GM06990 (cell line): ENCODE data around the gene CA4.
A peak's percentile ranks its signal among the peaks of the same experiment; 100 is the strongest.
"Not testable (repeated sequence)": the region's sequence is repeated elsewhere in the genome, so short reads cannot be mapped to it uniquely, and the experiment has no call there.

ENCODE experiments used
- DNase-seq: peaks from one replicate; pipeline ENCODE4 v3.0.0-alpha.2; 2011; ENCODE audit not compliant: insufficient read length; ENCODE audit errors: extremely low read depth
- H3K27me3 ChIP-seq: replicated peaks from 2 replicates; pipeline ENCODE4 v1.6.0; 2011; ENCODE audit warnings: low read length; ENCODE audit not compliant: control insufficient read depth, insufficient read depth
- H3K36me3 ChIP-seq: 2 replicates; pipeline ENCODE4 v1.5.1; 2011; ENCODE audit warnings: low read length; ENCODE audit not compliant: control insufficient read depth, insufficient read depth
- H3K4me3 ChIP-seq: replicated peaks from 2 replicates; pipeline ENCODE4 v1.5.1; 2011; ENCODE audit warnings: low read depth, mild to moderate bottlenecking, control low read depth, low read length
- CTCF ChIP-seq: IDR thresholded peaks from 2 replicates; pipeline ENCODE4 v1.5.1; 2011; ENCODE audit warnings: low read length, control low read depth, mild to moderate bottlenecking, inconsistent platforms; ENCODE audit not compliant: insufficient read depth, poor library complexity, severe bottlenecking

Gene CA4

DNA sequence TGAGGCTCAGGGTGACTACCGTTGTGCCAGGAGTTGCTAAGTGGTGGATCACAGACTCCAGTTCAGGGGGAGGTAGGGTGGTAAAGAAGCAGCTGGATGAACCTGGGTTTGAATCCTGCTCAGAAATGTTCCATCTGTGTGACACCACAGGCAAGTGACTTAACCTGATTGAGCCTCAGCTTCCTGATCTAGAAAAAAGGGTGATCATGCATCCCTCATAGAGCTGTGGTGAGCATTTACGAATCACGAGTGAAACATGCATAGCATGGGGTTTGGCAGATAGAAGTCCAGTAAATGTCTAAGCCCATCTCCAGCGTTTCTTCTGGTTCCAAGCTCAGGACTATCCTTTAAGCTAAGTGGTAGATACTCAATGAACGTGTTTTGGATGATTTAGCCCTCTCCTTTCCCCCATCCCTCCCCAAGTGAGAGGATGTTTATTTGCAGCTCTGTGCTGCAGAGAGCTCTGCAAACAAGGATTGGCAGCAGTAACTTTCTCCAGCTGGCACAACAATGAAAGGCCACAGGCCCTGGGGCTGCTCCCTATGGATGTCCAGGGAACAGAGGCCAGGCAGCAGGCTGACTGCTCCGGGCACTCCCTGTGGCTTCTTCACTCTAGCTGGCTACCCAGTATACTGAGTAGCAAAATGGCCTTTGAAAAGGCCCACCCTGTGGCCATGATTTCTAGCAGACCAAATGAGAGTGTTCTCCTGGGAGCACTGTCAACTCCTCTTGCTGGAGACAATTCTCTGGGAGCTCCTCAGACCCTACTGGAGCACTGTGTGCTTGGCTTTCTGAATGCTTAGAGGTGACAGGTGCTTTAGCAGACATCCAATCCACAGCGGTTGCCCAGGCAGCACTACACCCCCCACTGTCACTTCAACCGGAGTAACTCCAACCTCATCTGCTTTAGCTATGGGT lies 21.3 kb downstream of the CA4 start:
- no peak for TF ChIP-seq CTCF
- H3K36me3 ChIP-seq: no peaks in the 10 kb centered on the region
- no peak for DNase-seq
- no peaks in the 10 kb centered on the region for H3K27me3 ChIP-seq
- no peak overlapping the region for H3K4me3 ChIP-seq

DNA sequence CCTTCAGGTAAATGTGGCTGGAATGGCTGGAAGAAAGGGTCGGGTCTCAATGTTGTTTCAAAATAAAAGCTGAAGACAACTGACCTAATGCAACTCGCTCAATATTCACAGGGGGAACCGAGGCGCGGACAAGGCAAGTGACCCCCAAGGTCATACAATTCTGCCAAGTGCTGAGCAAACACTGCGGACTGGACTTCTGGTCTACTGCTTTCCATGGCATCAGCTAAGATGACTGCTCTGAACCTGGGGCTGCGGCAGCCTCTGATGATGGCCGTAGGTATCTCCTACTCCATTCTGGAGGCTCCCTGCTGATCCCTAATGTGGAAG lies 21.9 kb downstream of the CA4 start:
- no peak overlapping the region for H3K4me3 ChIP-seq
- no peaks in the 10 kb centered on the region for H3K36me3 ChIP-seq
- no peak for DNase-seq
- no peaks in the 10 kb centered on the region for H3K27me3 ChIP-seq
- no peak for TF ChIP-seq CTCF

DNA sequence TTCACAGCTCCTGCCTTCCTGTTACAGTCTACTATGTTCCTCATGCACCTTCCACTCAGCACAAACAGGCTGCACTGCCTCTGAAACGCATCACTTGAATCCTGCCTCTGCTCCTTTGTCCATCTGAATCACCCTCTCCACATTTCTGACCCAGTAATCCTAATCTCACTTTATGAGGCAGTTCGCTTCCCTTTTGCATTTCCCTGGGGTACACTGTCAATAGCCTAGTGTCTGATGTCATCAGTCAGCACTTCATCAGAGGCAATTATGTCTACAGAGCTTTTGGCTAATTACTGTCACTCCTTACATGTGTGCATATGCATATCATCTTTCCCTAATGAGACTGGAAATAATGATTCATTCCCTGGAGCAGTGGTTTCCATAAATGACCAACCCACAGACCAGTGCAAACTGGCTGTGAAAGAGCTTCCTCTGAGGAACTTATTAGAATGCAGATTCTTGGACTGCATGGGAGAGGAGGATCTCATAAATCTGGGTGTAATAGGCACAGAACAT lies 23.6 kb downstream of the CA4 start:
- no peaks in the 10 kb centered on the region for H3K36me3 ChIP-seq
- no peak for DNase-seq
- no peaks in the 10 kb centered on the region for H3K27me3 ChIP-seq
- TF ChIP-seq CTCF: no peak
- H3K4me3 ChIP-seq: no peak overlapping the region

- no peaks in the 10 kb centered on the region for H3K27me3 ChIP-seq
- no peaks in the 10 kb centered on the region for H3K36me3 ChIP-seq
- no peak for DNase-seq
- H3K4me3 ChIP-seq: no peak overlapping the region
- TF ChIP-seq CTCF: no peak
Observed at GRCh38 chr17:60174035-60174434, 24.3 kb downstream of the CA4 start.

- H3K27me3 ChIP-seq, H3K36me3 ChIP-seq, DNase-seq, H3K4me3 ChIP-seq: not testable (repeated sequence)
- peak; percentile 24 for TF ChIP-seq CTCF
Observed at GRCh38 chr17:60174767-60175166, 25.0 kb downstream of the CA4 start.

- H3K36me3 ChIP-seq, H3K4me3 ChIP-seq, DNase-seq, H3K27me3 ChIP-seq: not testable (repeated sequence)
Observed at GRCh38 chr17:60176763-60177162, 27.0 kb downstream of the CA4 start.

DNA sequence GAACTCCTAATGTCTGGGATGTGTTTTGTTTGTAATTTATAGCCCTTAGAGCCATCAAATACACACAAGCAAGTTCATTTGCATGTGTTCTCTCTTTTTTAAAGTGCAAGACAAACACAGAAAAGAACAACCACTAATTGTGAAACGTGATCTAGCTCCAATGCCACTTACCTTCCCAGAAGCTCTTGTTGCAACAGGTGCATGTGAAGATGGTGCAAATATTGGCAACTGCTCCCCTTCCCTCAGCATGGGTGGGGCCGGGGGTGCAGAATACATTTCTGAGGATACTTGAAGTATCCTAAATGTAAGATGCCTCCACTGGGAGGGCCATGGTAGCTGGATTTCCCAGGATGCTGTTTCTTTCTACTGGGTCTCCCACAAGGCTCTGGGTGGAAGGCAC lies 28.4 kb downstream of the CA4 start:
- H3K4me3 ChIP-seq, DNase-seq, H3K36me3 ChIP-seq, H3K27me3 ChIP-seq: not testable (repeated sequence)

GRCh38 chr17:60180380-60180779 lies 30.6 kb downstream of the CA4 start:
- DNase-seq, H3K4me3 ChIP-seq, H3K36me3 ChIP-seq, H3K27me3 ChIP-seq: not testable (repeated sequence)

DNA sequence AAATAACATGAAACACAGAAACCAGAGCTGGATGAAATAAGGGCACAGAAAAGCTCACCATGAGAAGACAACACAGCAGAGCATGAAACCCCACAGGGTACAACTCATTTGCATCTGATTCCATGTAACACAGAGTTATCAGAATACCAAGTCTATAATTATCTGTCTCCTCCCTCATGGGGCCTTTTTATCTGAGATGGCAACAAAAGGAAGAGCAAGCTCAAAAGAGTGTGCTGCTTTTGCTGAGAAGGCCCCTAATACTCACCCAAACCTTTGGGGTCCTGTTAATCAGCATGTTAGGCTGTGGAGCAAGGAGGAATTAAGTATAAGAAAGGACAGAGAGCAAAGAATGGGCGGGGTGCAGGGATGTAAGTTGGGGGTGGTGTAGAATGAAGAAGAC lies 36.6 kb downstream of the CA4 start:
- H3K4me3 ChIP-seq, DNase-seq, H3K27me3 ChIP-seq, H3K36me3 ChIP-seq: not testable (repeated sequence)
